Activated T-cell treated with anti-CD3 and anti-CD28 coated beads for 1 hour (primary cell): ENCODE data around the gene PCDH9.

ENCODE experiments used
- DNase-seq: peaks from one replicate; pipeline ENCODE4 v3.0.0-alpha.2; 2020; ENCODE audit warnings: low read depth

The PCDH9 gene

DNA sequence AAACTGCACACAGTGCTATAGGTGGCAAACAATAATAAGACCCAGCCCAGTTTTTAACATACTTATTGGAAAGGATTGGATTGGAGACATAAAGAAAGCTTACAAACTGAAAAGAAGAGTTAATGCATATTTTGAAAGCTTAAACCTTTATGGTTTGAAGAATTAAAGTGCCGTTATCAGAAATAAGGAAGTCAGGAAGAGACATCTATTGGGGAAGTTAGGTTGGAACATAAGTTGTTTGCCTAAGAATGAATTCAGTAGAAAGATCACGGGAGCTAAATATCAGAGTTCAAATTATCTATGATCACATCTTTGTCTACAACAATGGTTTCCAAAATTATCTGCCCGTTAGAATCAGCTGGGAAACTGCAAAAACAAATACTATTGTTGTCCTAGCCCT, 767.9 kb downstream of the PCDH9 start:
- no peak for DNase-seq

DNA sequence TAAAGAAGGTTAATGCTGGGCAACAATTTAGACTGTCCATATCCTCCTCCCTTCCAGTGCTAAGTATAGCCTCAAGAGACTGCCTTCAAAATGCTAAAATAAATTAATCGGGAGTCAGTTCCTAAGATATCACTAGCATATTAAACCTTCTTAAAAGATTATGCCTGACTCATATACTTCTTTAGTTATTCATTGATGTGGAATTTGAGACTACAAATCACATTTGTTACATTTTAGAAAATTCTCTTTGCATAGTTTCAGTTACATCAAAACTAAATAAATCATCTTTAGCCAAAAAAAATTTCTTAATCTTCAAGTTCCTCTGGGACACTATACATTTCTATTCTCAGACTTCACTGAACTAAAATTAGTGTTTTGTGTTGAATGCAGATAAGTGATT, 769.1 kb downstream of the PCDH9 start:
- no peak for DNase-seq

DNA sequence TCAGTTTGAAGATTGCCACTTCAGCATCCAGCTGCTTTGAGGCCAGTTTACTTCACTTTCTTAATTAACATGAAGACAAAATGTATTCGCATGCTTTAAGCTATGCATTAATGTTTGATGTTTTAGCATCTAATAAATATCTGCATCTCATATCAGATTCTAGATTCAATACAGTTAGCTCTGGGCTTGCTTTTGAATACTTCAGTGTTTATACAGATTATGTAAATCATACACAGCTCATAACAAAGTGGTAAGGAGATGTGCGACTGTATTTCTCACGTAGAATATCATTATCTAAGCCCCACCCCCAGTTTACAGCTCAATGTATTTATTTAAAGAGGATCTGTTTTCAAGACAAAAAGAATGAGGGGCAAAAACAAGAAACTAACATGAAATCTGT, 770.5 kb downstream of the PCDH9 start:
- DNase-seq = no peak

DNA sequence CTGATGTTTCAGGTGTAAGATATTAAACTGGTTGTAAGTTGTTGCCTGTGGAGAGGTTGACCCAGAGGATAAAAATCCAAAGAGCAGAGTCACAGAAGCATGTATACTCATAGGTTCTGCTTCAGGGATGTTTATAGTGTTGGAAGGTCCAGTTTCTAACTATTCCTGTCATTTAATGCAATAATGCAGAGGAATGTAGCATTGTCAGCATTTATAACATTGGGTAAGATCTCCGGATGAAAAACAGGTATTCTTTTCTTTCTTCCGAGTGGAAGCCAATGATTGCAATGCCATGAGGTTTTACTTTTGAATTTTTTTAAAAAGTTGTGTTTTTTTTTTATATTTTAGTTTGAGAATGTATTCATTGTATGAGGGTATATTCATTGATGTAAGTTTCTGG, 771.0 kb downstream of the PCDH9 start:
- DNase-seq = no peak

DNA sequence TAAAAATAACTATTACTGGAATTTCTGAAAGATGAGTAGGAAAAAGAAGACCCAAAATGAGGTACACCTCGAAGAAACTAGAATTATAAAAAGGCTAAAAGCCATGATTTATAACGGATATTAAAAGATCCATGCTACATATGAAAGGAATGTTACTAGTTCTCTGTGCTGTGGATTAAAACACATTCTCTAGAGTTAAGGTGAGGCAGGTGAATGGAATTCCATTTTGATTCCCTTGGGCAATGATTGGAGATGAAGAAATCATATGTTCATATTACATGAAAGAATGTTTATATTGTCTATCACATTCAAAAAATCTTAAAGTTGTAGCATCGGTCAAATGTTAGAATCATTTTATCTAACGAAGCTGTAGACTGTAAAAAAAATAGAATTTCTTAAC, 783.7 kb downstream of the PCDH9 start:
- no peak for DNase-seq

DNA sequence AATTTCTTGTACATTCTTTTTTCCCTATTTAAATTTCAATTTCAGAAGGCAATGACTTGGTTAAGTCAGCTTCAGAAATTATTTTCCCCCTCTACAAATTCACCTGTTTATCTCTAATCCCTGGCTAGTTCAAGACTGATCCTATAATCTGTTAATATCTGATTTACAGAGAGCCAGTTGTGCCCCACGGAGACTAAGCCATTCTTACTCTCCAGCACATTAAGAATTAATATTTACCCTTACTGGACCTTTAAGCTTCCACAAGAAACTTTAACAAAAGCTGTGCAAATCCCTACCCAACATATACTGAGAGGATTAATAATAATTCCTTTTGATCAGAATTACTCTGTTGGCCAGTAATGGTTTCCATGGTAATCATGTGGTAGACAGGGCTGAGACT, 786.2 kb downstream of the PCDH9 start:
- DNase-seq = no peak

DNA sequence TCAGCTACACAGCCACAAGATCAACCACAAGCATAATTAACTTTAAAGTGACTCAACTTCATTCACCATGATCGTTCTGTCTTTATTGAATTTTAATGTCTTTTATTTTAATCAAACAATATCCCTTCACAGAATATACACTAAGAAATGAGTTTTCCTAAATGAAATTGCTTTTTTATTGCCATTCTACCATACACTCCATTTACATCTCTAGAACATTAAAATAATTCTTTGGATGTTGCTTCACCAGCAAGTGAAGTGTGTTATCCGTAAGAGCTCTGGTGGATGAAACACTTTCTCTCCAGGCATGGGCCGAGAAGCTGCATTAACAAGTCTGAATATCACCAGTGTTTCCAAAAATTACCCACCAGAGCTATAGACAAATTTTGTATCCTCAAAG, 789.2 kb downstream of the PCDH9 start:
- DNase-seq = no peak

DNA sequence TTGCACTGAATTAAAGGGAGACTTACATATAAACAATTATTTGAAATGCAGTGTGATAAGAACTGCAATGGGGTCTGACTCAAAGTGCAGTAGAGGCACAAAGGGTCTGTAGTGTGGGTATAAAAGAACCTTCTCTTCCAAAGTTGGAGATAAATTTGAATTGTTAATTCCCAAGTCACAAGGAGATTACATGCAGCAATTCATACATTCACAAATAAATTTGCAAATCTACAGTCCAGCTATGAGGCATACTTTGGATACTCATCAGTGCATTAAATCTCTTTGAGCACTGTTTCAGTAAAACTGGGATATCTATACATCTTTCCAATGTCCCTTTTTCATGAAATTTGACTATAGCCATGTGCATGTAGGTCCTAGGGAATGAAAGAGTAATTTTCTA, 799.4 kb downstream of the PCDH9 start:
- no peak for DNase-seq

DNA sequence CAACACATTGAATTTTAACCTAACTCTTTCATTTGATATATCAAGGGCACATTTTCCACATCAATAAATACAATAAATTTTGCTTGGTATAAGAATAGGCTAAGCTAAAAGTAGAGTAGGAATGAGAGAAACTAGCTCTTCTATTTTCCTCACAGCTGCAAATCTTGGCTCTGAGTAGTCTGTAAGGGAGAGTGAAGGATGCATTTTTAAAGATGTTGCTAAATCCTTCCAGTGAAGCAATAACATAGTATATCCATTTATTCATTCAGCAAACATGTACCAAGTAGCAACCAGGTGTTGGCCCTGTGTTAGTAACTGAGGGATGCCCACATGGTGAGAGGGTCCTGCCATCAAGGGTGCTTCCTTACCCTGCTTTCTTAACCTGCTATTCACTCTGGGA, 799.9 kb downstream of the PCDH9 start:
- no peak for DNase-seq

DNA sequence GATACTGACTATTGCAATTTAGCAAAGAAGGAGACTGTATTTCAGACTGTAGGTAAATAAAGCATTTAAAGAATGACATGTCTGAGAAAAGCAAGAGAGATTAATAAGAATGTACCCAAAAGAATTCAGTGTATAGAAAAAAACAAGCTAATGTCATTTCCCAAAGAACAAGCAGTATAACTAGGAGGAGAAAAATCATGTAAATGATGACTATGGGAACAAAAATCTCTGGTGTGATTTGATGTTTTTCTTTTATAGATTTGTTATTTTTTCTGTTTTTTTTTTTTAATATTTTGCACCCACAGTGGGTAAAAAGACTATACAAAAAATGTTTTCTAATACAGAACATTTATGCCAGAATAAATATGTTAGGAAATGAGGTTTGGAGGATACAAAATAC, 801.0 kb downstream of the PCDH9 start:
- DNase-seq = no peak

DNA sequence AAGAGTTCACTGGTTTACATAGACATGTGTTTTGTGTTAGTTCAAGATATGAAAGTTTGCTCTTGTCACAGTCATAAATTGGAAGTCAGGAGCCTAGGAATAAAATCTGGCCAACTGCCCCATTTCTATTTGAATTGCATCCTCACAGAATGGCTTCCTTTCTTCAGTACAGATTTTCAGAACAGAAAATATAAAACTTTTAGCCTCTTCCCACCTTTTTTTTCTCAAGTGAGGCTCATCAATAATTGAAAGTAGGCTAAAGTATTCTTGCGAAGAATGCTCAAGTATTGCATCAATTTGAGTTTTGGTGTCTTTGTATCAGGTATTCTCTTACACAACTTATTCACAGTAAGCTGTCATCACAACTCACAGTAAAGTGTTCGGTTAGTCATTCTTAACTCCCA, 802.7 kb downstream of the PCDH9 start:
- no peak for DNase-seq

DNA sequence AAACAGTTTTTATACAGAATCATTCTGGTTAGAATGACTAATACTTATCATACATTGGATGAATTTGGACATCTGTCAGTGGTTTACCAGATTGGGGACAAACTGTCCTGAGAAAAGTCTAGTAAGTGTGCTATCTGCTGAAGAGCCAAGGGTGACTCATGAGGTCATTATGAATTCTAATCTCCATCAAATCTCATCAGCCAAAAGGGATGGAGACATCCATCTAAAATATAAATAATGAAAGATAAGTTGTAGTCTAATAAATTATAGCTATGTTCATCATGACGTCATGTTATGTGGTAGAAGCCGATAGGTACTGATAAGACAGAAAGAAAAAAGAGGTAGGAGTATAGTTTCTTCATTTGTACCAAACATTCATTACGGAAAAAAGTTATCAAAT, 804.4 kb downstream of the PCDH9 start:
- DNase-seq = no peak

DNA sequence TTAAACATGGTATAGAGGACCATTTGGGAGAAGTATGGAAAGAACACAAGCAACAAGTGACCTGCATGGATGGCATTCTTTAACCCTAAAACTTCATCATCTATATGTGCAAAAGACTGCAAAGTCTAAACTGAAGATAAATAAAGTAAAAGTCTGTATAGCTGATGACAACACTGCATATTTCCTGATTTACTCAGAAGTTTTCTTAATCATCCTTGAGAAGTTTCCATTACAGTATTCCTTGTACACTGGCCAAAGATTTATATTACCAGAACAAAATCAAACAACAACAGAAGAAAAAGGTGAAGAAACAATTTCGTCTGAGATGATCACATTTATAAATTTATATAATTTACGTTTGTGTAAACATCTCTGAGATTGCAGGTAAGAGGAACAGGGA, 805.7 kb downstream of the PCDH9 start:
- DNase-seq = no peak

DNA sequence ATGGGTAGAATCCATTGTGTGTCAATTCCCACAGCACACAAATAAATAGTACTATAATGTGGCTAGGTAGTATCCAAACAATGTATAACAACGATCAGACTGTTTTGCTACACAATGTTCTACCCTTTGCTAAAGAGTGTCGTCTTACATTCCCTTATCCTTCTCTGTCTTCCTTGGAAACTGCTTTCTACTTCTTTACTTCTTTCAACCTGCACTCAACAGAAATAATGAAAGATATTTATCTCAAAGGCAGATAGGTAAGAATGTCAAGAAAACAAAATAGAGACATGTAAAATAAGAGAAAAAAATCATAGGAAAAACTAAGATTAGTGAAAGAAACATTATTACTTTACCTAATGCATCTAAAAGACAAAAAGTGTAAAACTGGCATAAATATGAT, 814.7 kb downstream of the PCDH9 start:
- no peak for DNase-seq

DNA sequence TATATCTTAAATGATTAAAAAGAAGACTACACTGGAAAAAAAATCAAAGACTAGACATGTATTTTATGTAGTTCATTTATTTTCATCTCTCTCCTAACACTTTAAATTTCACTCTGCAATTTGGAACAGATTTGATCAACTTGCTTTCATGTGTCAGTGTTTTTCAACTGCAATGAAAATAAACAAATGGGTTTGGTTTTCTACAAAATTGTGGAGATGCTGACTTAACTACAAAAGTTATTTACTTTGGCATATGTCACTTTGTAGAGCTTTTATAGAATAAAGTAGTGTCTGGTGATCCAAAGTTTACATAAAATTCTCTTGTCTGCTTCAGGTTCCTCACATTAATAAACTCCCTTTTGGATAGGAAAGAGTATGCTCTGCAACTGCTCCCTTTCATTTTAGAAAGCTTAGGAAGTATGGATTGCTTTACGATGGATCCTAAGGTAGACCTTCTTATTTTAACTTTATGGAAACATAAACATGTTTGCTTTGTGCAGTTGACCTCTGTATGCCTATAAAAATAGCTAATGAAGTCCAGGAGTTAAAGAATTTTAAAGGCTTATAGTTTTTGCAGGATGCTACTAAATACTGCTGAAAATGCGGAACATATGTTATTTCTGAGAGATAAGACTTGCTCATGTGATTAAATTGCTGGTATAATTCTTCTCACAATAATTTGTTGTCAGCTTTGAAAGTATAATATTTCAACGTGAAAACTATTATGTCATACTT, 815.9 kb downstream of the PCDH9 start:
- no peak for DNase-seq

DNA sequence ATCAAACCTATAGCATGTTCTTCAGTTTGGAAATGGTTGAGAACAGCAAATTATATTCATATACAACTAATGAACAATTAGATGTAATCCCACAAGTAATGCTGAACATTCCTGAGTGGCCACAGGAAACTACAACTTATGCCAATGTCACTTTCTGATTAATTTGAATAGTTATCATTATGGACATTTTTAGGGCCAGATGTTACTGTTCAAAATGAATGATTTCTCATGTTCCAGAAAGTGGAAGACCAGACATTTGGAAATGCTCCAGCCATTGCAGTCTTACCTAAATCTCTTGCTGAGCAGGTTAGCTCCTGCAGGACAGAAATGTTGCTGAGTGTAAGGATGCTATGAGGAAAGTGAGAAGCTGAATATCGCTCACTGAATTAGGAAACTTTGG, 819.8 kb downstream of the PCDH9 start:
- DNase-seq = no peak

DNA sequence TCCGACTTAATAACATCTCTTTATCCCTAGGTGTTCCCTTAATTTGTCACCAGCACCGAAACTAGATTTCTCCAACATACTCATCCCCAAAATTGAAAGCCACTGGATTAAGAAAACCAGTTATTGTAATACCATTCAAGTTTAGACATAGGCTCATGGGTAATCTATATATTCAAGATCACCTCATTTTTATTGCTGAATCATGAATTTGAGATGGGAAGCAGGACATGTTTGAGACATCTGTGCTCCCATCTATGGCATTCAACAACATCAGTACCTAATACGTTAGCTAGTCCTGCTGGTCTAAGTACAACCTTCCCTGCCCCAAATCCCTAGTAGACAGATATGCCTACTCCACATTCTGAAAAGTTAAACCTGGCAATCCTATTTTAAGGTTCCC, 820.6 kb downstream of the PCDH9 start:
- DNase-seq = no peak

DNA sequence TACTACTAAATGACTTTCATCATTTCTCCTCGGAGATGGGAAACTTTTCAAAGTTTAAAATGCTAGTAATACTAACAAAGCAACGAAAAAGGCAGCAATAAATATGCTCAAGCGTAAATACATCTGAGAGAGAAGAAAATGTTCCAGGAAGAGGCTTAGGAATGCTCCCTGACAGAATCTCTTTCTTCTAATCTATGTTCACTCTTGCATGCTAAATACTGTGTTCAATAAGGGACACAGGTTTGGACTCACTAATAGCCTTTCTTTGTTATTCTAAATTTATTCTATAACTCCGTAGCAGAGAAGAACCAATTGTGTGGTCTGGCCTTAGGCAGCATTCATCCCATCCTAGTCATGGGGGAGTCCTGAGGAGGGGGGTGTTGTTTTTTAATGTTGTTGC, 823.0 kb downstream of the PCDH9 start:
- no peak for DNase-seq

DNA sequence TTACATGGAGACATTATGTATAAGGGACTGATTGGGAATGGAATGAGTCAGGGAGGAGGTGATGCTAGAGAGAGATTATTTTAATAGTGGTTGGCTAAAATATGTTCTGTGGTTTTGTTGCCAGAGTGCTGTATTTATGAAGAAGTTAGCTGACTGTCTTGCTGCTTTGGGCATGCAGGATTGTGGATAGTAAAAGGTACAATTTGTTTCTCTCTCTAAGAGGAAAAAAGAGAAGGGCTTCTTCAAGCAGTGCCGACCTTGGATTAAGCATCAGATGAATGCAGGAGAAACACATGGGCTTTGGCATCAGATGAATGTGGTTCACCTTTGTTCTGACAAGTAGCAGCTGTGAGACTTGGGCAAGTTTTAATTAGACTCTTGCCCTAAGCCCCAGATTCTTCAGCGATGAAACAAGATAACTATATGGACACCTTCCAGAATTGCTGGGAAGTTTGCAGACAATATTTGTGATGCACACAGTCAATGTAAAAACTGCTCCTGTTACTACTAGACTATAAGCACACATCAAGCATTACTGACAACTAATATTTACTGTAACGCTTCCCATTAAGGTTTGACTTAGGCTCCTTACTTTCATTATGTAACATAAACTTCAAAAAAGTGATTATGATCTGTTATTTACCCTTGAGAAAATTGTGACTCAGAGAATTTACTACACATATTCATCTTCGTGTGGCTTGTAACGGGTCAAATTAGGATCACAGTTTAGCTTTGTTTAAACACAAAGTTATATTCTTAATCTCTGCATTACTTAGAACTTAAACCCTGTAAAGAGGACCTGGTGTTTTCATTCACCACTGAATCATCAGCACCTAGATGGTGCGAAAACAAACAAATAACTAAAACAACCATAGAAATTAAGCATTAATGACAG, 824.0 kb downstream of the PCDH9 start:
- no peak for DNase-seq

DNA sequence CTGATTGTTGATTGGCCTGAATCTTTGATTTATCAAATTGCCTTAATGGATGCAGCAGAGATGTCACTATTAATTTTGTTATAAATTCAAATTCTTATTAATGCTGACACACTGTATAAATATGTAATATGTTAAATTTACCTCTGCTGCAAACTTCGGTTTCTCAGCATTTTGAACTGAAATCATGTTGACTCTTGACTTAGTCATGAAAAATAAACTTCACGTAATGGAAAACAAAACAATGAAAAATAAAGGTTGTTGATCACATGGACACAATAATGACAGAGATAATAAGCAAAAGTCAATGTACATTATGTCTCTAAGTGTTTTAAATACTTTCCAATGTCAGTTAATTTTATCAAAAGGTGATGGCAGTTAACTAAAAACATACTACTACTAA, 827.6 kb downstream of the PCDH9 start:
- DNase-seq = no peak

DNA sequence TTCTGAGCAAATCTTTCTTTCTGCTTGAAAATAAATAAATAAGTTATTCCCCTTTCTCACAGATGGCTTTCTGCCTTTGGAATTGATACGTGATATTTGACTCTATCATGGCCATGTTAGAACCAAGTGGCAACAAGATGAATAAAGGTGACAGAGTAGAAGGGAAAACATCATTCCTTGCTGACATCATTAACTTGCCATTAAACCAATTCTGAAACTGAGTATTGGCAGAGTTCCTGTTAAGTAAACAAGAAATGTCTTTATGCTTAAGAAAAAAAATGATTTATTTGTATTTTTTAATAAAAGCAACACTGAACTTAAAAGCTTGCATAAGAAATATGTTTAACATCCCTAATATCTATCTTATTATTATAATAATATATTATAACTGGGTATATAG, 828.1 kb downstream of the PCDH9 start:
- no peak for DNase-seq

DNA sequence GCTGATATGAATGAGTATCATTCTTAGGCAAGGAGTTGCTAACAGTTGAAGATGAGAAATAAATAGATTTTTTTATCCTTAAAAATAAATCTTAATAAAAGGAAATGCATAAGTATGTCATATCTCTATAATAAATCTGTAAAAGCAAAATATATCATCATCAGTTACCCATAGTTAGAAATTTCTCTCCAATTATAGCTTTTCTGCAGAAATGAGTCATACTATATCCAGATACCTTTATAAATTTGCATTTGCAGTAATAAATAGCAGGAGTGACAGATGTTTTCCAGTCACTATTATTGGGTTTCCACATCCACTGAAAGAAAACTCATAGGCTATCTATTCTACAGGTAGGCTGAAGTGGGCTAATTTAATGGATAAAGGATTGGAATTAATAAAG, 829.8 kb downstream of the PCDH9 start:
- no peak for DNase-seq

DNA sequence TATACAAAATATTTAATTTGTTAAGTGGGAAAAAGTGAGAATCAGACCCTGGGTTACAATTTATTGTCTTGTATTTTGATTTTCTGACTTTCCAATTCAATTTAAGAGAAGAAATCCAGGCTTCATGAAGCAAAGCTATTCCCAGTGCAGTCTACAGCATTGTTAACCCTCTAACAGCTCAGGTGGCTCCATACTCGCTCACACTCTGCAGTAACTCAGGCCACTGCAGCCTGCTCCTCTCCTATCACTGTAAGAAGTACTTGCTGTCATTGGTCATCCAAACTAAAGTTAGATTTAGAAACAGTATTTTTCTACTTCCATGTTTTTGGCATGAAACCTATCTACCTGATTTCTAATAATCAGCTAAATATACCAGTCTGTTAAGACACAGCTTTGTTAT, 830.3 kb downstream of the PCDH9 start:
- DNase-seq = no peak

DNA sequence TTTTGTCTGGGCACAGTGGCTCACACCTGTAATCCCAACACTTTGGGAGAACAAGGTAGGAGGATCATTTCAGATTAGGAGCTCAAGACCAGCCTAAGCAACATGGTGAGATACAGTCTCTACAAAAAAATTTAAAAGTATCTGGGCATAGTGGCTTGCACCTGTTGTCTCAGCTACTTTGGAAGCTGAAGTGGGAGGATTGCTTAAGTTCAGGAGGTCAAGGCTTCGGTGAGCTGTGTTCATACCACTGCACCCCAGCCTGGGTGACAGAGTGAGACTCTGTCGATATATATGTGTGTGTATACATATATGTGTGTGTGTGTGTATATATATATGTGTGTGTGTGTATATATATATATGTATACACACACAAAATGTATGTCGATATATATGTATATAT, 833.0 kb downstream of the PCDH9 start:
- no peak for DNase-seq
